ENCODE data around the gene RBM19.
"Not testable (repeated sequence)": the region's sequence is repeated elsewhere in the genome, so short reads cannot be mapped to it uniquely, and the experiment has no call there.

Gene RBM19

GRCh38 chr12:113809462-113810220, 156.5 kb downstream of the RBM19 start:
- H3K9me3 ChIP-seq (ENCODE audit: control insufficient read depth, insufficient read depth, low read depth, low read length); H3K27me3 ChIP-seq (ENCODE audit: control insufficient read depth, insufficient read depth, low read length); H3K4me1 ChIP-seq (ENCODE audit: control insufficient read depth, insufficient read depth, low read length): not testable (repeated sequence)

GRCh38 chr12:113808095-113808951, 157.8 kb downstream of the RBM19 start:
- Histone ChIP-seq H3K36me3 (ENCODE audit: control insufficient read depth, insufficient read depth, low read length) (no peaks in the 10 kb centered on the region), H3K9me3 (ENCODE audit: control insufficient read depth, insufficient read depth, low read depth, low read length) (0 out of 2 replicates have a peak, but pooled peaks cover 2% of the 10 kb centered on the region), H3K4me1 (ENCODE audit: control insufficient read depth, insufficient read depth, low read length) (peaks cover 9% of the 10 kb centered on the region; the same call in 1 of the 2 replicates), H3K27me3 (ENCODE audit: control insufficient read depth, insufficient read depth, low read length) (no peaks in the 10 kb centered on the region), H3K9ac (ENCODE audit: low read length) (no peak overlapping the region), H3K4me3 (ENCODE audit: low read depth, low read length) (no peak overlapping the region), H3K27ac (ENCODE audit: low read depth, low read length) (no peak overlapping the region)

More at GRCh38 chr12:113809462-113810220, 156.5 kb downstream of the RBM19 start:
- H3K27ac ChIP-seq (ENCODE audit: low read depth, low read length); H3K36me3 ChIP-seq (ENCODE audit: control insufficient read depth, insufficient read depth, low read length); H3K9ac ChIP-seq (ENCODE audit: low read length); H3K4me3 ChIP-seq (ENCODE audit: low read depth, low read length): not testable (repeated sequence)

DNA sequence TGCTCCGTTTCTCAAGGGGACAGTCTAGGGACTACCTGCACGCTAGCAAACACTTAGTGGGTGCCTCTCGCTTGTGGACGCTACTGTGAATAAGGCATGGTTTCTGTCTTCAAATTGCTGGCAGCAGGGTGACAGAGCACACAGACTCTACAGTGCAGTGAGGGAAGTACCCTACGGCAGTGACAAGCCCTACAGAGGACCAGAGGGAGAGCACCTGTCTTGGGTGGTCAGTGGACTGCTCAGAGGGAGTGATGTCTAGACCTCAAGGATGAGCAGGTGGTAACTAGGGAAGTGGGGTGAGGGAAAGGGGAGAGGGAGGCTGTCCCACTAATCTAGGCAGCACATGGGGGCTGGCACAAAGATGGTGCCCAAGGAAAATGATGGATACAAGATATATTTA, 160.5 kb downstream of the RBM19 start:
- H3K27ac ChIP-seq (ENCODE audit: low read depth, low read length) = no peak overlapping the region
- H3K9ac ChIP-seq (ENCODE audit: low read length) = no peak overlapping the region
- H3K4me1 ChIP-seq (ENCODE audit: control insufficient read depth, insufficient read depth, low read length) = peaks cover 12% of the 10 kb centered on the region; the same call in 1 of the 2 replicates
- H3K36me3 ChIP-seq (ENCODE audit: control insufficient read depth, insufficient read depth, low read length) = no peaks in the 10 kb centered on the region
- H3K27me3 ChIP-seq (ENCODE audit: control insufficient read depth, insufficient read depth, low read length) = no peaks in the 10 kb centered on the region
- H3K9me3 ChIP-seq (ENCODE audit: control insufficient read depth, insufficient read depth, low read depth, low read length) = no peaks in the 10 kb centered on the region
- H3K4me3 ChIP-seq (ENCODE audit: low read depth, low read length) = no peak overlapping the region

GRCh38 chr12:113804961-113805600, 161.0 kb downstream of the RBM19 start:
- Histone ChIP-seq H3K9ac (ENCODE audit: low read length) (no peak overlapping the region), H3K27ac (ENCODE audit: low read depth, low read length) (no peak overlapping the region), H3K9me3 (ENCODE audit: control insufficient read depth, insufficient read depth, low read depth, low read length) (no peaks in the 10 kb centered on the region), H3K36me3 (ENCODE audit: control insufficient read depth, insufficient read depth, low read length) (no peaks in the 10 kb centered on the region), H3K4me3 (ENCODE audit: low read depth, low read length) (no peak overlapping the region), H3K4me1 (ENCODE audit: control insufficient read depth, insufficient read depth, low read length) (peaks cover 12% of the 10 kb centered on the region; the same call in 1 of the 2 replicates), H3K27me3 (ENCODE audit: control insufficient read depth, insufficient read depth, low read length) (no peaks in the 10 kb centered on the region)

GRCh38 chr12:113803759-113804140, 162.4 kb downstream of the RBM19 start:
- no peaks in the 10 kb centered on the region for H3K9me3 ChIP-seq (ENCODE audit: control insufficient read depth, insufficient read depth, low read depth, low read length)
- H3K4me3 ChIP-seq (ENCODE audit: low read depth, low read length) = no peak overlapping the region
- H3K9ac ChIP-seq (ENCODE audit: low read length) = no peak overlapping the region
- H3K27ac ChIP-seq (ENCODE audit: low read depth, low read length) = no peak overlapping the region
- H3K27me3 ChIP-seq (ENCODE audit: control insufficient read depth, insufficient read depth, low read length) = no peaks in the 10 kb centered on the region
- H3K36me3 ChIP-seq (ENCODE audit: control insufficient read depth, insufficient read depth, low read length) = no peaks in the 10 kb centered on the region
- H3K4me1 ChIP-seq (ENCODE audit: control insufficient read depth, insufficient read depth, low read length) = peaks cover 14% of the 10 kb centered on the region

GRCh38 chr12:113802966-113803758, 163.0 kb downstream of the RBM19 start:
- no peaks in the 10 kb centered on the region for H3K27me3 ChIP-seq (ENCODE audit: control insufficient read depth, insufficient read depth, low read length)
- H3K4me3 ChIP-seq (ENCODE audit: low read depth, low read length) = no peak overlapping the region
- no peak overlapping the region for H3K9ac ChIP-seq (ENCODE audit: low read length)

DNA sequence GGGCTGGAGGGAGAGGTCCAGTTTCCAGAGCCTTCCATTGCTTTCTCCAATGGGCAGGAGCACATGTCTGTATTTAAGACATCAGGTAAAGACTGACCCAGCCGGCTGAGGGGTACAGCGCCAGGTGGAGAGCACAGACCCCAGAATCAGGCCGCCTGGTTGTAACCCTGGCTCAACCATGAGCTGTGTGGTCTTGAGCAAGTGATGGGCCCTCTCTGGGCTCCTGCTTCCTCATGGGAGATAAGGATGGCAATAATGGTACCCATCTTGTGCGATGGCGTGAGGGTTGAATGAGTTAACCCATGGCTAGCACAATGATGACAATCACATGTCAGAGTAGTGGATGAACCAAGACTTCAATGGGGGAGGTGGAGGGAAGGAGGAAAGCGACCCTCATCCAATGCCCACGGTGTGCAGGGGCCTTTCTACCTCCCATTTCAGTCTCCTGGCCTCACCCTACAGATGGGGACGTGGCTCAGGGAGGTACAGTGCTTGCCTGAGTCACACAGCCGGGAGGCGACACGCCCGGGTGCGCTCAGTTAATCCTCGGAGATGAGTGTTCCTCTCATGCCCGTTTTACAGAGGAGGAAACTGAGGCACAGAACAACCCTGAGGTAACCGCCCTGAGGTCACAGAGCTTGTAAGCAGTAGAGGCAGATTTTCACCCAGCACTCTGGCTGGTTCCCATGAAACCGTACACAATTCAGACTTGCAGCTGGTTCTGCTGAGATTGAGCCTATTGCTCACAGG, 163.9 kb downstream of the RBM19 start:
- H3K9me3 ChIP-seq (ENCODE audit: control insufficient read depth, insufficient read depth, low read depth, low read length) = no peaks in the 10 kb centered on the region
- no peak overlapping the region for H3K9ac ChIP-seq (ENCODE audit: low read length)
- no peak overlapping the region for H3K27ac ChIP-seq (ENCODE audit: low read depth, low read length)
- H3K4me1 ChIP-seq (ENCODE audit: control insufficient read depth, insufficient read depth, low read length) = peaks cover 12% of the 10 kb centered on the region; the same call in 1 of the 2 replicates
- H3K36me3 ChIP-seq (ENCODE audit: control insufficient read depth, insufficient read depth, low read length) = no peaks in the 10 kb centered on the region
- H3K4me3 ChIP-seq (ENCODE audit: low read depth, low read length) = no peak overlapping the region
- no peaks in the 10 kb centered on the region for H3K27me3 ChIP-seq (ENCODE audit: control insufficient read depth, insufficient read depth, low read length)

More at GRCh38 chr12:113802966-113803758, 163.0 kb downstream of the RBM19 start:
- H3K27ac ChIP-seq (ENCODE audit: low read depth, low read length) = no peak overlapping the region
- no peaks in the 10 kb centered on the region for H3K36me3 ChIP-seq (ENCODE audit: control insufficient read depth, insufficient read depth, low read length)
- H3K9me3 ChIP-seq (ENCODE audit: control insufficient read depth, insufficient read depth, low read depth, low read length) = no peaks in the 10 kb centered on the region
- peaks cover 15% of the 10 kb centered on the region for H3K4me1 ChIP-seq (ENCODE audit: control insufficient read depth, insufficient read depth, low read length)

- no peak overlapping the region for H3K4me3 ChIP-seq (ENCODE audit: low read depth, low read length)
- H3K27ac ChIP-seq (ENCODE audit: low read depth, low read length) = no peak overlapping the region
- H3K4me1 ChIP-seq (ENCODE audit: control insufficient read depth, insufficient read depth, low read length) = peaks cover 16% of the 10 kb centered on the region; the same call in 1 of the 2 replicates
- no peaks in the 10 kb centered on the region for H3K36me3 ChIP-seq (ENCODE audit: control insufficient read depth, insufficient read depth, low read length)
- no peaks in the 10 kb centered on the region for H3K9me3 ChIP-seq (ENCODE audit: control insufficient read depth, insufficient read depth, low read depth, low read length)
- no peak overlapping the region for H3K9ac ChIP-seq (ENCODE audit: low read length)
- no peaks in the 10 kb centered on the region for H3K27me3 ChIP-seq (ENCODE audit: control insufficient read depth, insufficient read depth, low read length)
These were observed 165.9 kb downstream of the RBM19 start for GRCh38 chr12:113800201-113800600.

DNA sequence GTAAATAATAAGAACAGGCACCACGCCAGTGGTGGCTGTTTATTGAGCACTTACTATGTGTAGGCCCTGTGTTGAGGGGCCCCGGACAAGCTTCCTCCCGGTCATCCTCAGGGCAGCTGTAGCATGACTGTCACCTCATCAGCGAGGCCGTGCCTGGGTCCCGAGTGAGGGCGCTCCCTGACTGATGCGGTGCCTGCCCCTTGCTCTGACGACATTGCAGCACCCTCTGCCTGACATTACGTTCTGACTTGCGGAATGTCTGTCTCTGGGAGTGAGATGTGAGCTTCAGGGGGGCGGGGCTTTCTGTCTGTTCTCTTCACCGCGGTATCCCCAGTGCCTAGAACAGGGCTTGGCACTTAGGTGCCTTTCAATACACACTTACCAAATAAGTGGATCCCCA, 167.6 kb downstream of the RBM19 start:
- no peaks in the 10 kb centered on the region for H3K9me3 ChIP-seq (ENCODE audit: control insufficient read depth, insufficient read depth, low read depth, low read length)
- no peaks in the 10 kb centered on the region for H3K36me3 ChIP-seq (ENCODE audit: control insufficient read depth, insufficient read depth, low read length)
- peaks cover 6% of the 10 kb centered on the region; the same call in 1 of the 2 replicates for H3K27me3 ChIP-seq (ENCODE audit: control insufficient read depth, insufficient read depth, low read length)
- no peak overlapping the region for H3K4me3 ChIP-seq (ENCODE audit: low read depth, low read length)
- H3K4me1 ChIP-seq (ENCODE audit: control insufficient read depth, insufficient read depth, low read length) = peaks cover 15% of the 10 kb centered on the region; the same call in 1 of the 2 replicates
- H3K27ac ChIP-seq (ENCODE audit: low read depth, low read length) = no peak overlapping the region
- no peak overlapping the region for H3K9ac ChIP-seq (ENCODE audit: low read length)

GRCh38 chr12:113797535-113797868, 168.6 kb downstream of the RBM19 start:
- Histone ChIP-seq H3K36me3 (ENCODE audit: control insufficient read depth, insufficient read depth, low read length) (no peaks in the 10 kb centered on the region), H3K9ac (ENCODE audit: low read length) (no peak overlapping the region), H3K27me3 (ENCODE audit: control insufficient read depth, insufficient read depth, low read length) (peaks cover 10% of the 10 kb centered on the region; the same call in 1 of the 2 replicates), H3K9me3 (ENCODE audit: control insufficient read depth, insufficient read depth, low read depth, low read length) (no peaks in the 10 kb centered on the region), H3K27ac (ENCODE audit: low read depth, low read length) (no peak overlapping the region), H3K4me1 (ENCODE audit: control insufficient read depth, insufficient read depth, low read length) (peaks cover 10% of the 10 kb centered on the region; the same call in 1 of the 2 replicates), H3K4me3 (ENCODE audit: low read depth, low read length) (no peak overlapping the region)
